H1 (cell line): Measurements from ENCODE around the gene ATF7IP. TPM values are rescaled to one million over a fixed set of nuclear protein-coding genes. Genes with fewer than 3 reads are reported as not detected.

Experiments
- CTCF ChIA-PET: fragments of 300-600 bp; sonication (Branson Sonifier 250); formaldehyde crosslinking; loops from one replicate; lab custom pipeline; 2021; ENCODE audit not compliant: partially characterized antibody; lab: Charles Lee
- POLR2A ChIA-PET: fragments of 300-600 bp; sonication (Branson Sonifier 250); formaldehyde crosslinking; loops from one replicate; lab custom pipeline; 2021; ENCODE audit warnings: inconsistent platforms; ENCODE audit not compliant: partially characterized antibody; lab: Charles Lee
- DNase-seq, 2 experiments: peaks; one replicate each; pipeline versions ENCODE4 v3.0.0 to v3.0.0-alpha.2; 2010 to 2022; ENCODE audit warnings: low spot score in 2 of 2, low read depth in 1 of 2, mixed read lengths in 1 of 2
- FAIRE-seq: peaks from 2 replicates; lab custom pipeline; 2011; peaks lifted over from hg19 to GRCh38; lab: Jason Lieb, UNC
- H2AFZ ChIP-seq: 2 replicates; pipeline ENCODE4 v1.8.1; 2012; ENCODE audit warnings: low read length, inconsistent platforms
- H2AK5ac ChIP-seq: 2 replicates; pipeline ENCODE4 v1.6.1; 2013; ENCODE audit warnings: low read depth, low read length
- H2BK120ac ChIP-seq: replicated peaks from 2 replicates; pipeline ENCODE3; 2013; ENCODE audit warnings: low read depth, low read length, inconsistent platforms
- H2BK12ac ChIP-seq: 2 replicates; pipeline ENCODE4 v1.6.1; 2013; ENCODE audit warnings: low read depth, low read length
- H2BK15ac ChIP-seq: 2 replicates; pipeline ENCODE4 v1.6.1; 2013; ENCODE audit warnings: low read length
- H2BK20ac ChIP-seq: 2 replicates; pipeline ENCODE4 v1.6.1; 2013; ENCODE audit warnings: low read length
- H2BK5ac ChIP-seq: 2 replicates; pipeline ENCODE4 v1.6.1; 2013; ENCODE audit warnings: low read depth, low read length
- H3K14ac ChIP-seq: 2 replicates; pipeline ENCODE4 v1.6.1; 2013; ENCODE audit warnings: inconsistent platforms; ENCODE audit not compliant: insufficient read length
- H3K18ac ChIP-seq: 2 replicates; pipeline ENCODE4 v1.6.1; 2013; ENCODE audit warnings: low read length; ENCODE audit errors: extremely low read depth
- H3K23ac ChIP-seq: 2 replicates; pipeline ENCODE4 v1.6.1; 2013; ENCODE audit warnings: inconsistent platforms; ENCODE audit not compliant: insufficient read length
- H3K23me2 ChIP-seq: 2 replicates; pipeline ENCODE4 v1.6.1; 2013; ENCODE audit warnings: low read depth, low read length
- H3K27ac ChIP-seq: 2 replicates; pipeline ENCODE4 v1.6.1; 2011; ENCODE audit warnings: low read depth, low read length, inconsistent platforms
- H3K27me3 ChIP-seq, 4 experiments: replicated peaks in 1 of 4; 1 replicate in 1 of 4; 2 replicates in 3 of 4; pipeline versions ENCODE4 v1.6.1 to v1.8.1; 2011 to 2013; ENCODE audit warnings: low read length in 3 of 4, mild to moderate bottlenecking in 3 of 4, inconsistent platforms in 2 of 4, mixed read lengths in 2 of 4, moderate library complexity in 1 of 4; ENCODE audit not compliant: control insufficient read depth in 3 of 4, insufficient read depth in 3 of 4; ENCODE audit errors: extremely low read depth in 1 of 4
- H3K36me3 ChIP-seq, 4 experiments: 2 replicates each; pipeline versions ENCODE4 v1.6.1 to v1.8.1; 2011 to 2013; ENCODE audit warnings: mild to moderate bottlenecking in 4 of 4, low read length in 3 of 4, moderate library complexity in 2 of 4, control low read depth in 1 of 4, inconsistent platforms in 1 of 4; ENCODE audit not compliant: insufficient read depth in 4 of 4, control insufficient read depth in 2 of 4
- H3K4ac ChIP-seq: replicated peaks from 2 replicates; pipeline ENCODE3; 2013; ENCODE audit warnings: low read length, low read depth, mixed read lengths, inconsistent platforms; ENCODE audit not compliant: insufficient read length
- H3K4me1 ChIP-seq, 4 experiments: replicated peaks in 1 of 4; 1 replicate in 1 of 4; 2 replicates in 3 of 4; pipeline versions ENCODE4 v1.6.1 to v1.8.1; 2011 to 2013; ENCODE audit warnings: low read length in 3 of 4, inconsistent platforms in 2 of 4, mixed read lengths in 1 of 4; ENCODE audit not compliant: insufficient read depth in 4 of 4, control insufficient read depth in 3 of 4
- H3K4me2 ChIP-seq, 2 experiments: 2 replicates each; pipeline versions ENCODE4 v1.6.1 to v1.8.1; 2011 to 2013; ENCODE audit warnings: low read depth in 2 of 2, low read length in 2 of 2, control low read depth in 1 of 2, inconsistent platforms in 1 of 2, mild to moderate bottlenecking in 1 of 2; ENCODE audit not compliant: insufficient read depth in 1 of 2
- H3K4me3 ChIP-seq, 4 experiments: fragments of 200-600, 300-600 bp in 1 of 4; sonication (generic), shearing (Covaris generic), sonication (Bioruptor Twin) in 1 of 4; 2 replicates each; pipeline versions ENCODE4 v1.5.1 to v1.8.1; 2011 to 2016; ENCODE audit warnings: low read length in 4 of 4, low read depth in 3 of 4, control low read depth in 2 of 4, inconsistent platforms in 2 of 4, mild to moderate bottlenecking in 2 of 4, mixed read lengths in 1 of 4, moderate library complexity in 1 of 4; ENCODE audit not compliant: insufficient read depth in 2 of 4; ENCODE audit errors: extremely low read depth in 1 of 4
- H3K56ac ChIP-seq: replicated peaks from 2 replicates; pipeline ENCODE3; 2013; ENCODE audit warnings: low read depth, mild to moderate bottlenecking, mixed read lengths, low read length, inconsistent platforms; ENCODE audit not compliant: insufficient read length
- H3K79me1 ChIP-seq: 2 replicates; pipeline ENCODE4 v1.6.1; 2013; ENCODE audit warnings: low read depth, low read length, control low read depth
- H3K79me2 ChIP-seq, 2 experiments: 2 replicates each; pipeline versions ENCODE4 v1.6.1 to v1.8.1; 2012 to 2013; ENCODE audit warnings: low read length in 2 of 2, mild to moderate bottlenecking in 2 of 2, inconsistent platforms in 1 of 2; ENCODE audit not compliant: insufficient read depth in 2 of 2, control insufficient read depth in 1 of 2
- H3K9ac ChIP-seq, 4 experiments: replicated peaks in 1 of 4; 1 replicate in 1 of 4; 2 replicates in 3 of 4; pipeline versions ENCODE4 v1.6.1 to v1.8.1; 2011 to 2013; ENCODE audit warnings: low read depth in 3 of 4, low read length in 3 of 4, control low read depth in 2 of 4, mild to moderate bottlenecking in 2 of 4, moderate library complexity in 2 of 4, inconsistent platforms in 1 of 4; ENCODE audit errors: extremely low read depth in 1 of 4
- H3K9me3 ChIP-seq, 2 experiments: 2 replicates each; pipeline versions ENCODE4 v1.6.1 to v1.8.1; 2012 to 2013; ENCODE audit warnings: mild to moderate bottlenecking in 2 of 2, moderate library complexity in 2 of 2, control low read depth in 1 of 2, inconsistent platforms in 1 of 2, low read depth in 1 of 2, low read length in 1 of 2, mixed read lengths in 1 of 2; ENCODE audit not compliant: insufficient read depth in 2 of 2
- H4K20me1 ChIP-seq, 2 experiments: replicated peaks in 1 of 2; 2 replicates each; pipeline versions ENCODE3 to v1.8.1; 2011 to 2013; ENCODE audit warnings: inconsistent platforms in 2 of 2, low read length in 2 of 2, mild to moderate bottlenecking in 1 of 2; ENCODE audit not compliant: insufficient read depth in 2 of 2, control insufficient read depth in 1 of 2
- H4K5ac ChIP-seq: 2 replicates; pipeline ENCODE4 v1.6.1; 2013; ENCODE audit warnings: low read length, low read depth, mixed read lengths, inconsistent platforms; ENCODE audit not compliant: insufficient read length
- H4K8ac ChIP-seq: 2 replicates; pipeline ENCODE4 v1.8.0; 2013; ENCODE audit warnings: mild to moderate bottlenecking, moderate library complexity, low read length, inconsistent platforms; ENCODE audit not compliant: insufficient read depth; ENCODE audit errors: extremely low read depth
- H4K91ac ChIP-seq: replicated peaks from 2 replicates; pipeline ENCODE3; 2013; ENCODE audit warnings: low read length, mixed read lengths, inconsistent platforms; ENCODE audit not compliant: insufficient read length
- BCL11A ChIP-seq, 2 experiments: IDR thresholded peaks; one replicate each; pipeline ENCODE4 v1.6.1; 2011; ENCODE audit warnings: low read depth in 2 of 2, low read length in 2 of 2, mild to moderate bottlenecking in 2 of 2
- CEBPB ChIP-seq: IDR thresholded peaks from 2 replicates; pipeline ENCODE4 v1.6.1; 2012; ENCODE audit warnings: low read depth, low read length
- HDAC2 ChIP-seq, 2 experiments: fragments of 300-600 bp in 1 of 2; sonication (generic) in 1 of 2; IDR thresholded peaks; 2 replicates each; pipeline ENCODE4 v1.6.1; 2011 to 2012; ENCODE audit warnings: low read depth in 2 of 2, low read length in 2 of 2, mild to moderate bottlenecking in 2 of 2, moderate library complexity in 2 of 2, borderline replicate concordance in 1 of 2, inconsistent platforms in 1 of 2
- HDAC6 ChIP-seq: IDR thresholded peaks from one replicate; pipeline ENCODE4 v1.7.1; 2012; ENCODE audit warnings: low read depth, mild to moderate bottlenecking, inconsistent platforms, low read length, moderate library complexity
- JUN ChIP-seq: IDR thresholded peaks from 2 replicates; pipeline ENCODE4 v1.6.1; 2011; ENCODE audit warnings: low read depth, mild to moderate bottlenecking, improper control_type of control experiment, low read length
- KDM4A ChIP-seq: IDR thresholded peaks from one replicate; pipeline ENCODE4 v1.7.1; 2012; ENCODE audit warnings: low read depth, mild to moderate bottlenecking, moderate library complexity, low read length, inconsistent platforms; ENCODE audit not compliant: severe bottlenecking
- POU5F1 ChIP-seq: IDR thresholded peaks from 2 replicates; pipeline ENCODE4 v1.6.1; 2011; ENCODE audit warnings: low read depth, mild to moderate bottlenecking, low read length, moderate library complexity
- RAD21 ChIP-seq, 2 experiments: IDR thresholded peaks in 1 of 2; conservative IDR thresholded peaks in 1 of 2; 2 replicates each; pipeline ENCODE4 v1.6.1; 2011; ENCODE audit warnings: low read depth in 2 of 2, low read length in 2 of 2, improper control_type of control experiment in 1 of 2, inconsistent platforms in 1 of 2, mild to moderate bottlenecking in 1 of 2, moderate library complexity in 1 of 2
- RNF2 ChIP-seq: fragments of 200-900, 300-1000 bp; sonication (generic); IDR thresholded peaks from 2 replicates; pipeline ENCODE4 v1.7.1; 2016; ENCODE audit warnings: borderline replicate concordance, low read depth, mild to moderate bottlenecking, antibody characterized with exemption, low read length; ENCODE audit not compliant: poor library complexity, severe bottlenecking; ENCODE audit errors: missing control alignments
- SIN3A ChIP-seq, 2 experiments: IDR thresholded peaks in 1 of 2; conservative IDR thresholded peaks in 1 of 2; 2 replicates each; pipeline ENCODE4 v1.6.1; 2011 to 2012; ENCODE audit warnings: low read length in 2 of 2, improper control_type of control experiment in 1 of 2, low read depth in 1 of 2, mild to moderate bottlenecking in 1 of 2
- SRF ChIP-seq: IDR thresholded peaks from 2 replicates; pipeline ENCODE4 v1.6.1; 2011; ENCODE audit warnings: mild to moderate bottlenecking, low read depth, low read length, moderate library complexity
- TCF12 ChIP-seq: IDR thresholded peaks from 2 replicates; pipeline ENCODE4 v1.6.1; 2011; ENCODE audit warnings: low read depth, mild to moderate bottlenecking, low read length
- ZNF274 ChIP-seq: IDR thresholded peaks from 2 replicates; pipeline ENCODE4 v1.7.0; 2012; ENCODE audit warnings: low read length, borderline replicate concordance; ENCODE audit errors: extremely low read depth
- polyA plus RNA-seq, 7 experiments: library from polyadenylated mRNA; depleted of rRNA in 3 of 7; stranded (reverse) in 5 of 7; unstranded in 2 of 7; fragments of >200 nt in 5 of 7; fragments of 200-250 nt in 2 of 7; gene quantifications; 1 replicate in 5 of 7; 2 replicates in 1 of 7; 4 replicates in 1 of 7; pipeline versions ENCODE4 v1.2.1 to v1.2.3, GENCODE V29; 2011 to 2013; ENCODE audit warnings: missing spikeins in 2 of 7, mixed read lengths in 2 of 7
- total RNA-seq: library from RNA; stranded (reverse); fragmentation: NEBNext Ultra II Directional; extraction: Animal tissue kit (Norgen Biotek cat#: 25700); gene quantifications from 2 replicates; pipeline ENCODE4 v1.2.1, GENCODE V29; 2021
- TF ChIP-seq, protein P1 (sequence below): IDR thresholded peaks from 2 replicates; pipeline ENCODE4 v1.6.1; 2011; ENCODE audit warnings: low read depth, mild to moderate bottlenecking, low read length; ENCODE audit not compliant: insufficient read depth

ATF7IP gene
- total and polyA plus RNA-seq, 2 of the 8 experiments (the other 6 are each of a cell fraction or from before 2014, with no cell fraction given) = 34.2 to 148 TPM

DNA sequence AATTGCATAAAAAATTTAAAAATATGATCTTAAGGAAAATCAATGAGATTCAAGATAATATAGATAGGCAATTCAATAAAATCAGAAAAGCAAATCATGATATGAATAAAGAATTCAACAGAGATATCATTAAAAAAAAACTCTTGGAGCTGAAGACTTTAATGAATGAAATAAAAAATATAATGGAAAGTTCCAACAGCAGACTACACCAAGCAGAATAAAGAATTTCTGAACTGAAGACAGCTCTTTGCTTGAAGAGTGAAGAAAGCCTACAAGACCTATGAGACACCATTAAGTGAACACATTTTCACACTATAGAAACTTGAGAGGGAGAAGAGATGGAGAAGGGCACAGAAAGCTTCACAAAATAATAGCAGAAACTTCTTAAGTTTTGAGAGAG lies 156.3 kb downstream of the ATF7IP start:
- H2BK15ac ChIP-seq = no peak overlapping the region
- CTCF ChIA-PET = no interaction called here
- H3K23ac ChIP-seq = no peak overlapping the region
- H3K79me1 ChIP-seq = no peaks in the 10 kb centered on the region
- H3K36me3 ChIP-seq = no peaks in the 10 kb centered on the region
- H4K8ac ChIP-seq = no peak overlapping the region
- no peak overlapping the region for H2AFZ ChIP-seq
- H3K79me2 ChIP-seq = no peaks in the 10 kb centered on the region
- H3K23me2 ChIP-seq = no peaks in the 10 kb centered on the region
- TF ChIP-seq JUN = no peak
- TF ChIP-seq CEBPB = no peak
- TF ChIP-seq POU5F1 = no peak
- no peak for TF ChIP-seq BCL11A (IDR thresholded peaks at IDR 0.05; ENCODE audit: low read depth in 2 of 2, low read length in 2 of 2)
- TF ChIP-seq SRF = no peak
- TF ChIP-seq HDAC2 (IDR thresholded peaks at IDR 0.05; ENCODE audit: borderline replicate concordance in 1 of 2, low read depth in 2 of 2, low read length in 2 of 2) = no peak
- no peak for TF ChIP-seq KDM4A
- no peak for TF ChIP-seq SIN3A (conservative IDR thresholded peaks at IDR 0.05 in 1 of 2, IDR thresholded peaks at IDR 0.05 in 1 of 2; ENCODE audit: low read depth in 1 of 2, low read length in 2 of 2)
- TF ChIP-seq ZNF274 = no peak
- no peak for TF ChIP-seq TCF12
- no peak for TF ChIP-seq HDAC6
- TF ChIP-seq, protein P1, sequence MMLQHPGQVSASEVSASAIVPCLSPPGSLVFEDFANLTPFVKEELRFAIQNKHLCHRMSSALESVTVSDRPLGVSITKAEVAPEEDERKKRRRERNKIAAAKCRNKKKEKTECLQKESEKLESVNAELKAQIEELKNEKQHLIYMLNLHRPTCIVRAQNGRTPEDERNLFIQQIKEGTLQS = no peak
- TF ChIP-seq RAD21 (IDR thresholded peaks at IDR 0.05 in 1 of 2, conservative IDR thresholded peaks at IDR 0.05 in 1 of 2; ENCODE audit: low read depth in 2 of 2, low read length in 2 of 2) = no peak
- TF ChIP-seq RNF2 = no peak
- DNase-seq (no peak), FAIRE-seq (no peak)
- no peak overlapping the region for H2BK120ac ChIP-seq
- no peak overlapping the region for H3K4me3 ChIP-seq
- no peak overlapping the region for H4K91ac ChIP-seq
- no peak overlapping the region for H3K27ac ChIP-seq
- no peak overlapping the region for H3K9ac ChIP-seq
- H4K5ac ChIP-seq = no peak overlapping the region
- no peak overlapping the region for H3K4ac ChIP-seq
- H3K14ac ChIP-seq = no peak overlapping the region
- POLR2A ChIA-PET = no interaction called here
- H2BK20ac ChIP-seq = no peak overlapping the region
- no peak overlapping the region for H2BK12ac ChIP-seq
- H3K18ac ChIP-seq = no peak overlapping the region
- no peaks in the 10 kb centered on the region for H4K20me1 ChIP-seq
- H3K27me3 ChIP-seq = no peaks in the 10 kb centered on the region
- no peak overlapping the region for H2AK5ac ChIP-seq
- no peak overlapping the region for H3K56ac ChIP-seq
- H2BK5ac ChIP-seq = no peak overlapping the region
- H3K4me2 ChIP-seq = no peak overlapping the region
- H3K9me3 ChIP-seq = no peaks in the 10 kb centered on the region
- H3K4me1 ChIP-seq = no peaks in the 10 kb centered on the region
